K562 (cell line): ENCODE results near the gene FTO. TPM values are rescaled to one million over a fixed set of nuclear protein-coding genes. Genes with fewer than 3 reads are reported as not detected.

ENCODE experiments used
- ATAC-seq: fragments of 200-7000 bp; cut with Tn5 transposase; 3 replicates; pipeline ENCODE4 v1.9.1; 2020; ENCODE audit warnings: moderate library complexity
- BruUV-seq: library from RNA; stranded (reverse); fragments of 400-500 nt; replicated peaks from 2 replicates; lab custom pipeline; 2021; lab: Mats Ljungman, UMichigan
- CTCF ChIA-PET: fragments of 300-600 bp; formaldehyde crosslinking; extraction: SDS; loops from one replicate; lab custom pipeline; 2021; ENCODE audit warnings: low intra/inter-chr PET ratio; lab: Yijun Ruan, JAX
- POLR2A ChIA-PET: fragments of 300-600, 350-650 bp; sonication (Branson Sonifier 250); formaldehyde crosslinking; extraction: SDS; loops from one replicate; lab custom pipeline; 2021; ENCODE audit warnings: antibody characterized with exemption, inconsistent platforms; lab: Yijun Ruan, JAX
- DNase-seq, 4 experiments: peaks; one replicate each; pipeline versions ENCODE4 v3.0.0 to v3.0.0-alpha.2; 2011 to 2018; ENCODE audit warnings: low spot score in 3 of 4, mixed read lengths in 3 of 4; ENCODE audit errors: extremely low read depth in 1 of 4
- FAIRE-seq: peaks from 2 replicates; lab custom pipeline; 2011; peaks lifted over from hg19 to GRCh38; lab: Jason Lieb, UNC
- H2AFZ ChIP-seq: 2 replicates; pipeline ENCODE4 v1.6.0; 2011; ENCODE audit warnings: low read depth, low read length, control low read depth, inconsistent platforms
- H3K27ac ChIP-seq: fragments of 200-600 bp; 3 replicates; pipeline ENCODE4 v1.8.0; 2011; ENCODE audit warnings: low read depth, mild to moderate bottlenecking, control low read depth, inconsistent platforms, low read length, moderate library complexity, mixed read lengths; ENCODE audit errors: extremely low read depth
- H3K27me3 ChIP-seq, 2 experiments: fragments of 300-600 bp in 1 of 2; 2 replicates in 1 of 2; 3 replicates in 1 of 2; pipeline versions ENCODE4 v1.6.0 to v1.8.0; 2011; ENCODE audit warnings: inconsistent platforms in 2 of 2, low read length in 2 of 2, mild to moderate bottlenecking in 1 of 2, mixed read lengths in 1 of 2, moderate library complexity in 1 of 2; ENCODE audit not compliant: control insufficient read depth in 2 of 2, insufficient read depth in 2 of 2
- H3K36me3 ChIP-seq: fragments of 300-600 bp; 3 replicates; pipeline ENCODE4 v1.8.0; 2011; ENCODE audit warnings: mild to moderate bottlenecking, low read length, inconsistent platforms; ENCODE audit not compliant: control insufficient read depth, insufficient read depth
- H3K4me1 ChIP-seq, 2 experiments: fragments of 200-600 bp in 1 of 2; replicated peaks in 1 of 2; 2 replicates in 1 of 2; 3 replicates in 1 of 2; pipeline versions ENCODE4 v1.5.1 to v1.8.0; 2011; ENCODE audit warnings: inconsistent platforms in 2 of 2, low read length in 2 of 2, mild to moderate bottlenecking in 1 of 2, mixed read lengths in 1 of 2, moderate library complexity in 1 of 2; ENCODE audit not compliant: control insufficient read depth in 2 of 2, insufficient read depth in 2 of 2
- H3K4me2 ChIP-seq: 2 replicates; pipeline ENCODE4 v1.6.1; 2011; ENCODE audit warnings: low read length, control low read depth, inconsistent platforms, mixed read lengths; ENCODE audit not compliant: insufficient read depth
- H3K4me3 ChIP-seq: fragments of 200-600 bp; sonication (generic), shearing (Covaris generic); 2 replicates; pipeline ENCODE4 v1.5.1; 2016; ENCODE audit warnings: control low read depth, inconsistent platforms
- H3K79me2 ChIP-seq: fragments of 200-600 bp; 3 replicates; pipeline ENCODE4 v1.8.0; 2011; ENCODE audit warnings: low read length, inconsistent platforms; ENCODE audit not compliant: control insufficient read depth, insufficient read depth
- H3K9ac ChIP-seq, 2 experiments: 2 replicates each; pipeline versions ENCODE4 v1.6.0 to v1.6.1; 2011; ENCODE audit warnings: low read depth in 2 of 2, low read length in 2 of 2, control low read depth in 1 of 2, inconsistent platforms in 1 of 2, mild to moderate bottlenecking in 1 of 2, mixed read lengths in 1 of 2; ENCODE audit not compliant: insufficient read depth in 1 of 2
- H3K9me1 ChIP-seq: one replicate; pipeline ENCODE4 v1.6.0; 2011; ENCODE audit warnings: inconsistent platforms, mild to moderate bottlenecking, low read length, moderate library complexity; ENCODE audit not compliant: control insufficient read depth, insufficient read depth
- H3K9me3 ChIP-seq: replicated peaks from 2 replicates; pipeline ENCODE4 v1.5.1; 2011; ENCODE audit warnings: low read depth, low read length, inconsistent platforms; ENCODE audit not compliant: control insufficient read depth, insufficient read depth
- H4K20me1 ChIP-seq: replicated peaks from 2 replicates; pipeline ENCODE4 v1.6.1; 2011; ENCODE audit warnings: low read length, inconsistent platforms, mixed read lengths; ENCODE audit not compliant: control insufficient read depth, insufficient read depth
- COPS2 ChIP-seq: fragments of 450-650 bp; conservative IDR thresholded peaks from 2 replicates; pipeline ENCODE4 v1.6.1; 2016; ENCODE audit warnings: mild to moderate bottlenecking, moderate library complexity
- EGR1 ChIP-seq: fragments of 450-650 bp; conservative IDR thresholded peaks from 2 replicates; pipeline ENCODE4 v1.6.1; 2017; ENCODE audit warnings: mild to moderate bottlenecking
- FOXO4 ChIP-seq: fragments of 450-650 bp; formaldehyde crosslinking; IDR thresholded peaks from 2 replicates; pipeline ENCODE4 v1.4.0; 2020; ENCODE audit warnings: mild to moderate bottlenecking, moderate library complexity
- KAT8 ChIP-seq: fragments of 450-650 bp; IDR thresholded peaks from 2 replicates; pipeline ENCODE4 v1.6.1; 2016; ENCODE audit warnings: low read depth, mild to moderate bottlenecking
- NKRF ChIP-seq: fragments of 450-650 bp; IDR thresholded peaks from 2 replicates; pipeline ENCODE4 v1.6.1; 2016; ENCODE audit warnings: borderline replicate concordance
- PML ChIP-seq: IDR thresholded peaks from 2 replicates; pipeline ENCODE4 v1.6.1; 2012; ENCODE audit warnings: low read length, inconsistent platforms
- PTBP1 ChIP-seq: fragments of 200-400 bp; formaldehyde crosslinking; IDR thresholded peaks from 2 replicates; pipeline ENCODE4 v1.6.1; 2017; ENCODE audit warnings: low read depth, low read length
- THRAP3 ChIP-seq: fragments of 450-650 bp; IDR thresholded peaks from 2 replicates; pipeline ENCODE4 v1.6.1; 2016; ENCODE audit warnings: mild to moderate bottlenecking, inconsistent platforms, borderline replicate concordance
- UBTF ChIP-seq, 2 experiments: IDR thresholded peaks; 2 replicates each; pipeline ENCODE4 v1.6.1; 2012; ENCODE audit warnings: improper control_type of control experiment in 2 of 2, low read depth in 2 of 2, low read length in 2 of 2, borderline replicate concordance in 1 of 2
- ZBTB49 ChIP-seq: sonication (generic); formaldehyde crosslinking; IDR thresholded peaks from 2 replicates; pipeline ENCODE4 v1.8.0; 2022; ENCODE audit warnings: missing genetic modification reagents, mild to moderate bottlenecking, borderline replicate concordance
- whole genome bisulfite sequencing: fragments of 100-300 bp; shearing (Covaris generic); methylation state at CpG from one replicate; pipeline ENCODE4 v1.1.6; 2016; ENCODE audit warnings: low coverage, mixed read lengths; ENCODE audit not compliant: insufficient coverage; ENCODE audit errors: missing lambda C conversion rate; 5-methylcytosine and 5-hydroxymethylcytosine counted together
- in situ Hi-C: fragments of 300-500 bp; cut with MboI; formaldehyde crosslinking; loops from 4 replicates; pipeline ENCODE4 v1.15.0; 2018; ENCODE audit warnings: inconsistent platforms, mixed read lengths
- intact Hi-C: fragments of 100-400 bp; cut with micrococcal nuclease; formaldehyde crosslinking; loops from 2 replicates; pipeline ENCODE4 v1.14.2; 2022
- polyA plus RNA-seq, 8 experiments: library from polyadenylated mRNA; depleted of rRNA in 4 of 8; stranded (reverse) in 5 of 8; unstranded in 3 of 8; fragments of >200 nt; fragmentation: Nextera tagmentation in 2 of 8; fragmentation: Illumina TruSeq in 1 of 8; extraction: Ambion mirVana in 2 of 8; extraction: Trizol in 1 of 8; gene quantifications; 2 replicates each; pipeline versions ENCODE4 v1.2.1 to v1.2.3, GENCODE V29; 2011 to 2014; ENCODE audit warnings: inconsistent platforms in 1 of 8, missing spikeins in 1 of 8
- total RNA-seq, 7 experiments: library from RNA; depleted of rRNA in 6 of 7; stranded (reverse); fragments of >200 nt in 6 of 7; fragmentation: Illumina TruSeq in 2 of 7; extraction: Trizol in 2 of 7; gene quantifications; 2 replicates each; pipeline versions ENCODE4 v1.2.1 to v1.2.3, GENCODE V29; 2011 to 2021; ENCODE audit warnings: low replicate concordance in 1 of 7

Gene FTO
- total and polyA plus RNA-seq, 9 of the 15 experiments (the other 6 are each of a cell fraction or from before 2014, with no cell fraction given): 11.3 to 27.7 (median 25.5) TPM

GRCh38 chr16:54120846-54121480 is 417.0 kb downstream of the FTO start (continued):
- no peak for TF ChIP-seq EGR1
- TF ChIP-seq, all 486 proteins: peak for 3

GRCh38 chr16:54121539-54122295 is 417.8 kb downstream of the FTO start:
- Histone ChIP-seq H3K9ac (no peak overlapping the region), H3K4me2 (no peak overlapping the region), H3K9me1 (no peaks in the 10 kb centered on the region), H2AFZ (no peak overlapping the region), H3K27ac (no peak overlapping the region), H3K79me2 (no peaks in the 10 kb centered on the region), H3K9me3 (no peaks in the 10 kb centered on the region), H3K36me3 (no peaks in the 10 kb centered on the region), H3K4me3 (no peak overlapping the region), H4K20me1 (no peaks in the 10 kb centered on the region; the same call in 1 of the 2 replicates), H3K27me3 (peaks cover 32 to 36% of the 10 kb centered on the region in 2 experiments; a peak in 4 of 5 replicates), H3K4me1 (no peaks in the 10 kb centered on the region)
- ChIA-PET POLR2A (interaction anchor here (0.6 kb wide), 1 partner anchor 222 kb away, joined by 4 read pairs; no protein-coding TSS in a partner anchor), CTCF (no interaction called here)
- ATAC-seq (no peak), DNase-seq (no peak), FAIRE-seq (no peak)
- WGBS: under 1% methylated on average over 31 of the region's 35 CpGs
- intact Hi-C loops (no loop called here), in situ Hi-C loops (no loop called here)
- BruUV-seq: no TSS peak
- no peak for TF ChIP-seq THRAP3
- no peak for TF ChIP-seq PTBP1
- no peak for TF ChIP-seq FOXO4 (CRISPR knock-in tag)
- TF ChIP-seq COPS2: no peak
- no peak for TF ChIP-seq ZBTB49
- TF ChIP-seq PML: no peak
- no peak for TF ChIP-seq NKRF
- TF ChIP-seq KAT8: no peak
- TF ChIP-seq UBTF (IDR thresholded peaks at IDR 0.05; ENCODE audit: borderline replicate concordance in 1 of 2, low read depth in 2 of 2, low read length in 2 of 2): no peak
